ENCODE data around the gene FGFRL1.

Gene FGFRL1

DNA sequence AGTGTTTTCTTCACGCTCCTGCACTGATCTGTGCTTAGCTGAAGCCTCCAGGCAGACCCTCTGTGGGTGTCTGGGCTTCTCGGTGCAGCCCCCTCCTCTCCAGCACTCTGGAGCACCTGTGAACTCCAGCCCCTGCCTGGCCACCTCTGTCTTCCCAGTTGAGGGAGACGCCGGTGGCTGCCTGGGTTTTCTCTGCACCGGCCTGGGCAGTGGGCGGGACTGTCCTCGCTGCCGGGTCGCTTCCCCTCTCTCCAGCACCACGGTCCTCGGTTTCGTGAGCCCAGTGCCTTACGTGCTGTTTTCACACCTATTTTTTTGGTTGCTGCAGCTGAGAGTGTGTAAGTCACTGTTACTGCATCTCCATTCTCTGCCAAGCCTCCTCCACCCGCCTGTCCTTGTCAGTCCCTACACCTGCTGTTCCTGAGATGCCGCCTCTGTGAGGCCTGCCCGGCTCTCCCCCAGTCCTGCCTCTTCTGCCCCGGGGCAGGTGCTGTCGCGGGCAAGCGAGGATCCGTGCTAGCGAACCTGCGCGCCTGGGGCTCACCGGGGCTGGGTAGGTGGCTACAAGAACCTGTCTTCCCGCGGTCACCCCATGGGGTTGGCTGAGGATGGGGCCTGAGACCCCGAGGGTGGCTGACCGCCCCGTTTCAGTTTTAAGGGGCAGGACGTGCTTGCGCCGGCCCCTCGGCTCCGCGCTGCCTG lies 2.4 kb upstream of the FGFRL1 start:
- TF ChIP-seq, protein P1, sequence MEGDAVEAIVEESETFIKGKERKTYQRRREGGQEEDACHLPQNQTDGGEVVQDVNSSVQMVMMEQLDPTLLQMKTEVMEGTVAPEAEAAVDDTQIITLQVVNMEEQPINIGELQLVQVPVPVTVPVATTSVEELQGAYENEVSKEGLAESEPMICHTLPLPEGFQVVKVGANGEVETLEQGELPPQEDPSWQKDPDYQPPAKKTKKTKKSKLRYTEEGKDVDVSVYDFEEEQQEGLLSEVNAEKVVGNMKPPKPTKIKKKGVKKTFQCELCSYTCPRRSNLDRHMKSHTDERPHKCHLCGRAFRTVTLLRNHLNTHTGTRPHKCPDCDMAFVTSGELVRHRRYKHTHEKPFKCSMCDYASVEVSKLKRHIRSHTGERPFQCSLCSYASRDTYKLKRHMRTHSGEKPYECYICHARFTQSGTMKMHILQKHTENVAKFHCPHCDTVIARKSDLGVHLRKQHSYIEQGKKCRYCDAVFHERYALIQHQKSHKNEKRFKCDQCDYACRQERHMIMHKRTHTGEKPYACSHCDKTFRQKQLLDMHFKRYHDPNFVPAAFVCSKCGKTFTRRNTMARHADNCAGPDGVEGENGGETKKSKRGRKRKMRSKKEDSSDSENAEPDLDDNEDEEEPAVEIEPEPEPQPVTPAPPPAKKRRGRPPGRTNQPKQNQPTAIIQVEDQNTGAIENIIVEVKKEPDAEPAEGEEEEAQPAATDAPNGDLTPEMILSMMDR (conservative IDR thresholded peaks at IDR 0.05; ENCODE audit: low read depth, low read length), result no peak
- peak overlapping the region; percentile 55 for H3K4me3 ChIP-seq (ENCODE audit: low read length)
- DNase-seq (ENCODE audit: low read depth), result no peak

DNA sequence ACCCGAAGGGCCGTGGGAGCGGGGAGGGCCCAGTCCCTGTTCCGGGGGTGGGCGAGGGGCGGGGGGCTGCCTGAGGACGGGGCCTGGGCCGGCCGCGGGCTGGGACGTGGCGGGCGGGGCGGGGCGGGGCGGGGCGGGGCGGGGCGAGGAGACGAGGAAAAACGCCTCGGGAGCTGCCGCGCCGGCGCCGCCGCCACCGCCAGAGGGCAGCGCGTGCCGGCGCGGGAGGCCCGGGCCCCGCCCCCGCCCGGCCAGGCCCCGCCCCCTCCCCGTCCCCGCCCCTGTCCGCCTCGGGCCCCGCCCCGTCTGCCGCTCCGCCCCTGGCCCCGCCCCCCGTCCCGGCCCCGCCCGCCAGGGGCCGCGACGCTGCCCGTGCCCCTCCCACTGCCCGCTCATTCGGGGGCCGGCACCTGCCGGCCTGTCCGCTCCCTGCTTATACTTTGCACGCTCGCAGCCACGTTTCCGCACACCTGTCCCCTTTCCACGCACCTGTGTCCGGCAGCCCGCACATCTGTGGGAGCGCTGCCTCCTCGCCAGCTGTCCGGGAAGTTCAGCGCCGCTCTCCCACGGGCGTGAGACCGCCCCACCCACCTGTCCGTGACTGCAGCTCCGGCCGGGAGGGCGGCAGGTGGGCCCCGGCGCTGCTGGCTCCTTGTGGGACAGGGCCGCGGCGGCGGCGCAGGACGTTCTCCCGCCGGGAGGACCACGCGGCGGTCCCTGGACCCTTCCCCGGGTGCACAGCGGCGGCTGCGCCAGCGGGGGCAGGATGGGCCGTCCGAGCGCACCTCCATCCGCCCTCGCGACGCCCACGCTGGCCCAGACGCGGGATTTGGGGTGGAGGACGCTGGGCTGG lies 1.7 kb upstream of the FGFRL1 start:
- H3K4me3 ChIP-seq (ENCODE audit: low read length), result peak overlapping the region; percentile 55
- no peak for DNase-seq (ENCODE audit: low read depth)
- TF ChIP-seq, protein P1 (conservative IDR thresholded peaks at IDR 0.05; ENCODE audit: low read depth, low read length), result no peak

DNA sequence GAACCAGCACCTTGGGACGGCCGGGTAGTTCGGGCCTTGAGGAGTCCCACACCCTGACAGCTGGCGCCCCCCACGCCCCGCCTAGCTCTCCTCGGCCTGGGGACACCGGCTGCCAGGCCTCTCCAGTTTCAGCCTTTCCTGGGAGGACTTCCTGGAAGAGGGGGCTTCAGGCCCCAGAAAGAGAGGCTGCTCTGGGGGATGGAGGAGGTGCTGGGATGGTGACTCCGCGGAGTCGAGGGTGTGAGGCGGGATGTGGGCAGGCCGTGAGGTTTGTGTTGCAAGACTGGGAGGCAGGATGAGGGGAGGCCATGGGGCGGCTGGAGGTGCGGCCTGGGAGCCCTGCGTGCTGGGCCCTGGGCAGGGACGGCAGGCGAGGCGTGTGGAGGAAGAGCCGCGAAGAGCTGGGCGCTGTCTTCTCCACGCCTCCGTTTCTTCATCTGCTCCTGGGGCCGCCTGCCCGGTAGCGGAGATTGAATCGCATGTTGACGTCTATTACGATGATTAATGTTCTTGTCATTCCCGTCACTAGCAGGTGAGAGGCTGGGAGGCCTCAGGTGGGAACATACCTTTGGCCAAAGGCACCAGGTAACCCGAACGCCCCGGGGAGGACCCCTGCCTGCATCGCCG lies 918 bp upstream of the FGFRL1 start:
- TF ChIP-seq, protein P1 (conservative IDR thresholded peaks at IDR 0.05; ENCODE audit: low read depth, low read length), result no peak
- peak overlapping the region; percentile 4 for H3K4me3 ChIP-seq (ENCODE audit: low read length)
- DNase-seq (ENCODE audit: low read depth), result no peak

DNA sequence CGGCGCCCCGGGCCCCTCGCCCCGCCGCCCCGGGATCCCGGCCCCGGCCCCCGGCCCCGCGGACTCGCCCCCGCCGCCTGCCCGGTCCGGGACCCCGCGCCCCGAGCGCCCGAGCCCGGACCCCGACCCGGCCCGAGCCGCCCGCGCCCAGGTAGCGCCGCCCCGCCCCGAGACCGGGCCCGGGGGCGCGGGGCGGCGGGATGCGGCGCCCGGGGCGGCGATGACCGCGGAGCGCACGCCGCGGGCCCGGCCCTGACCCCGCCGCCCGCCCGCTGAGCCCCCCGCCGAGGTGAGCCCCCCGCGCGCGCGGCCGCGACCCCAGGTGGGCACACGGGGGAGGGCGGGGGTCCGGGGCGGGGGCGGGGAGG lies 224 bp downstream of the FGFRL1 start:
- no peak for DNase-seq (ENCODE audit: low read depth)
- TF ChIP-seq, protein P1 (conservative IDR thresholded peaks at IDR 0.05; ENCODE audit: low read depth, low read length), result no peak
- no peak overlapping the region for H3K4me3 ChIP-seq (ENCODE audit: low read length)

DNA sequence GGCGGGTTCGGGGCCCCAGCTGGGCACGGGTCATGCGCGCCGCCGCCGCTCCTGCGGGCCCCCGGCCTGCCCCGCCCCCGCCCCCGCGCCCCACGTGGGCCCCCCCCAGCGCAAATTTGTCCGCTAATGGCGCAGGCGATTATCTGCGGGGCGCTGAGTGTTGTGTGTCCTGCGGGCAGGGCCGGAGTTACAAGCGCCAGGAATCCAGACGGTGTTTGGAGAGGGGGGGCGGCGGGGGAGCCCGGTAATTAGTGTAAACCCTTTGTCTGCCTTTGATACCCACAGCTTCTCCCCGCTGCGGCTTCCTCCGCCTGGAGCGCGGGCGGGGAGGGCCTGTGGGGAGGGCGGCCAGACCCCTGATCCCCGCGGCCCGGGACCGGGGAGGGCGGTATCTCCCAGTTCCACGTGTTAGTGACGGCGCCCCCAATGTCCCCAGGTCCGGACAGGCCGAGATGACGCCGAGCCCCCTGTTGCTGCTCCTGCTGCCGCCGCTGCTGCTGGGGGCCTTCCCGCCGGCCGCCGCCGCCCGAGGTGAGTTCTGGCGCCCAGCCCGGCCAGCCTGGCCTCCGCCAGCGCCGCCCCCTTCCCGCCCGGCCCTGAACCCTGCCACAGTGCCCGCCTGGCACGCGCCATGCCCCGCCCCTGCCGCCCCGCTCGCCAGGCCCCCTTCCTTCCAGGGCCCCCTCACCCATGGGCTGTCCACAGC lies 761 bp downstream of the FGFRL1 start:
- peak overlapping the region; percentile 57 for H3K4me3 ChIP-seq (ENCODE audit: low read length)
- DNase-seq (ENCODE audit: low read depth), result no peak

More for the DNA sequence above, 761 bp downstream of the FGFRL1 start:
- TF ChIP-seq, protein P1 (conservative IDR thresholded peaks at IDR 0.05; ENCODE audit: low read depth, low read length), result no peak

Measured in retinal pigment epithelial cell (primary cell).